Ascending aorta (tissue), 2 donors: ENCODE measurements around the gene BAIAP3. TPM values are rescaled to one million over a fixed set of nuclear protein-coding genes. Genes with fewer than 3 reads are reported as not detected.

Experiments
- DNase-seq, 2 donors: peaks; one replicate each; pipeline ENCODE4 v3.0.0-alpha.2; 2019; ENCODE audit warnings: low spot score in 2 of 2
- H3K27ac ChIP-seq, 2 donors: fragments of 200-600 bp; sonication (generic); one replicate each; pipeline ENCODE4 v1.5.1; 2016 to 2017; ENCODE audit warnings: mild to moderate bottlenecking in 1 of 2
- H3K27me3 ChIP-seq: fragments of 200-600 bp; sonication (generic); one replicate; pipeline ENCODE4 v1.5.1; 2017
- H3K36me3 ChIP-seq, 2 donors: fragments of 200-600 bp; sonication (generic); one replicate each; pipeline ENCODE4 v1.5.1; 2016
- H3K4me1 ChIP-seq, 2 donors: fragments of 200-600 bp; sonication (generic); one replicate each; pipeline ENCODE4 v1.5.1; 2016 to 2017; ENCODE audit warnings: mild to moderate bottlenecking in 1 of 2
- H3K4me3 ChIP-seq, 2 donors: fragments of 200-600 bp; sonication (generic); one replicate each; pipeline ENCODE4 v1.5.1; 2016 to 2017; ENCODE audit warnings: mild to moderate bottlenecking in 1 of 2
- H3K9me3 ChIP-seq, 2 donors: fragments of 200-600 bp; sonication (generic); one replicate each; pipeline ENCODE4 v1.5.1; 2016
- CTCF ChIP-seq, 3 experiments: fragments of 200-600 bp in 2 of 3; fragments of 450-650 bp in 1 of 3; sonication (generic) in 2 of 3; IDR thresholded peaks; one replicate each; pipeline ENCODE4 v1.5.1; 2016 to 2019; ENCODE audit warnings: antibody characterized with exemption in 3 of 3, mild to moderate bottlenecking in 1 of 3, moderate library complexity in 1 of 3
- intact Hi-C: fragments of 100-400 bp; cut with DNase I; formaldehyde crosslinking; loops from one replicate; pipeline ENCODE4 v1.15.1; 2023
- total RNA-seq: library from RNA; depleted of rRNA; stranded (reverse); fragments of >200 nt; gene quantifications from one replicate; pipeline ENCODE4 v1.1.0, GENCODE V29; 2016

BAIAP3 gene
- total RNA-seq, 1 donor from 2014 or later = 0.64 TPM

DNA sequence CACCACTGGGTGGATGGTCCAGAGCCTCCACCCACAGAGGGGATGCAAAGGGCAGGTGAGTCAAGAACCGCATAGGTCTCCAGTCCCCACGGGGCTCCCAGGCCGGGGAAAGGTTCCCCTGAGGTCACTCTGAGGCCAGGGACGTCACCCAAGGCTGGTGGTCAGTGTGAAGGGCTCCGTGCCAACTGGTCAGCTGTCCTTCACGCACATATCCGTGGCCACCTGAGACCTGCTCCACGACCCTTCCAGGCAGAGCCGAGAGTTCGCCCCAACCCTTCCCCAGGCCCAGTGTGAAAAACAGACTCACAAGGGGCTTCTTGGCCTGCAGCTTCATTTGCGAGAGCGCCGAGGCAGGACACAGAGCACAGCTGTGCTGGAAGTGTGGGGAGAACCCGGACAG, 15.5 kb downstream of the BAIAP3 start:
- no peak for TF ChIP-seq CTCF (IDR thresholded peaks at IDR 0.05)
- H3K27me3 ChIP-seq = no peaks in the 10 kb centered on the region
- peaks cover 11 to 27% of the 10 kb centered on the region in 2 donors for H3K36me3 ChIP-seq
- no peak overlapping the region for H3K4me3 ChIP-seq
- peaks cover 9 to 16% of the 10 kb centered on the region in 2 donors for H3K4me1 ChIP-seq
- intact Hi-C loops = no loop called here
- no peaks in the 10 kb centered on the region for H3K9me3 ChIP-seq
- H3K27ac ChIP-seq = no peak overlapping the region
- DNase-seq = no peak

GRCh38 chr16:1349351-1349750, 15.9 kb downstream of the BAIAP3 start:
- intact Hi-C loops = no loop called here
- Histone ChIP-seq H3K27me3 (no peaks in the 10 kb centered on the region), H3K9me3 (no peaks in the 10 kb centered on the region), H3K4me1 (peaks cover 9 to 16% of the 10 kb centered on the region in 2 donors), H3K4me3 (no peak overlapping the region), H3K36me3 (peaks cover 11 to 27% of the 10 kb centered on the region in 2 donors), H3K27ac (no peak overlapping the region)
- DNase-seq = no peak
- TF ChIP-seq CTCF (IDR thresholded peaks at IDR 0.05) = no peak

GRCh38 chr16:1349951-1350350, 16.5 kb downstream of the BAIAP3 start:
- H3K4me1 ChIP-seq = peaks cover 9 to 16% of the 10 kb centered on the region in 2 donors
- DNase-seq = no peak
- H3K4me3 ChIP-seq = no peak overlapping the region
- no peak for TF ChIP-seq CTCF (IDR thresholded peaks at IDR 0.05)
- H3K27ac ChIP-seq = no peak overlapping the region
- peaks cover 11 to 27% of the 10 kb centered on the region in 2 donors for H3K36me3 ChIP-seq
- intact Hi-C loops = loop anchor here (2.0 to 5.0 kb wide), 2 partner anchors 39 to 72 kb away; partner anchors contain the start of gene UQCC4
- H3K9me3 ChIP-seq = no peaks in the 10 kb centered on the region
- H3K27me3 ChIP-seq = no peaks in the 10 kb centered on the region

- H3K9me3 ChIP-seq = no peaks in the 10 kb centered on the region
- DNase-seq = no peak
- peaks cover 9 to 16% of the 10 kb centered on the region in 2 donors for H3K4me1 ChIP-seq
- intact Hi-C loops = loop anchor here (1.0 to 5.0 kb wide), 3 partner anchors 29 to 72 kb away; partner anchors contain the start of gene UQCC4
- H3K4me3 ChIP-seq = peak overlapping the region; percentile 92 to 93
- no peak for TF ChIP-seq CTCF (IDR thresholded peaks at IDR 0.05)
- no peaks in the 10 kb centered on the region for H3K27me3 ChIP-seq
- H3K36me3 ChIP-seq = peaks cover 11 to 27% of the 10 kb centered on the region in 2 donors
- no peak overlapping the region for H3K27ac ChIP-seq
These were observed 17.2 kb downstream of the BAIAP3 start for GRCh38 chr16:1350691-1351090.

GRCh38 chr16:1351215-1351581, 17.8 kb downstream of the BAIAP3 start:
- H3K9me3 ChIP-seq = no peaks in the 10 kb centered on the region
- no peaks in the 10 kb centered on the region for H3K27me3 ChIP-seq
- TF ChIP-seq CTCF (IDR thresholded peaks at IDR 0.05) = no peak
- intact Hi-C loops = loop anchor here (1.0 to 5.0 kb wide), 3 partner anchors 28 to 71 kb away; partner anchors contain the start of gene UQCC4
- H3K4me3 ChIP-seq = peak overlapping the region; percentile 92 to 93
- no peak for DNase-seq
- H3K4me1 ChIP-seq = peaks cover 9 to 16% of the 10 kb centered on the region in 2 donors
- H3K27ac ChIP-seq = peak overlapping the region in 1 of 2 donors; percentile 33
- H3K36me3 ChIP-seq = peaks cover 11 to 27% of the 10 kb centered on the region in 2 donors
